Jurkat, Clone E6-1 (cell line): ENCODE measurements around the gene TUBGCP2.
"Not testable (repeated sequence)": the region's sequence is repeated elsewhere in the genome, so short reads cannot be mapped to it uniquely, and the experiment has no call there.

Experiments
- DNase-seq: peaks from one replicate; pipeline ENCODE4 v3.0.0-alpha.2; 2011; ENCODE audit warnings: low read depth, low spot score
- H3K4me3 ChIP-seq: 2 replicates; pipeline ENCODE4 v1.5.1; 2011; ENCODE audit warnings: mild to moderate bottlenecking, low read length, control low read depth, moderate library complexity

TUBGCP2 gene

GRCh38 chr10:133239990-133240389 lies 68.7 kb downstream of the TUBGCP2 start:
- DNase-seq: no peak
- H3K4me3 ChIP-seq: no peak overlapping the region

GRCh38 chr10:133238466-133238804 lies 70.2 kb downstream of the TUBGCP2 start:
- H3K4me3 ChIP-seq: no peak overlapping the region
- DNase-seq: no peak

- H3K4me3 ChIP-seq: no peak within 1 kb of the TSS
- no peak for DNase-seq
Measured at GRCh38 chr10:133237588-133238465, 70.8 kb downstream of the TUBGCP2 start, which contains the start of gene VENTX. VENTX (plus strand) TSS chr10:133237855; CDS start chr10:133237915, 60 bp downstream.

- H3K4me3 ChIP-seq: no peak overlapping the region
- no peak for DNase-seq
Measured at GRCh38 chr10:133237241-133237587, 71.5 kb downstream of the TUBGCP2 start.

GRCh38 chr10:133236401-133237240 lies 72.1 kb downstream of the TUBGCP2 start:
- no peak for DNase-seq
- no peak overlapping the region for H3K4me3 ChIP-seq

GRCh38 chr10:133235932-133236331 lies 72.7 kb downstream of the TUBGCP2 start:
- H3K4me3 ChIP-seq: no peak overlapping the region
- DNase-seq: no peak

- no peak for DNase-seq
- no peak overlapping the region for H3K4me3 ChIP-seq
Measured at GRCh38 chr10:133235265-133235855, 73.3 kb downstream of the TUBGCP2 start.

- H3K4me3 ChIP-seq, DNase-seq: not testable (repeated sequence)
Measured at GRCh38 chr10:133234796-133235195, 73.9 kb downstream of the TUBGCP2 start.

GRCh38 chr10:133231946-133232574 lies 76.6 kb downstream of the TUBGCP2 start:
- no peak for DNase-seq
- H3K4me3 ChIP-seq: no peak overlapping the region

GRCh38 chr10:133231244-133231945 lies 77.3 kb downstream of the TUBGCP2 start:
- H3K4me3 ChIP-seq: no peak overlapping the region
- DNase-seq: no peak

GRCh38 chr10:133230387-133231195 lies 78.1 kb downstream of the TUBGCP2 start:
- no peak overlapping the region for H3K4me3 ChIP-seq

GRCh38 chr10:133230044-133230361 lies 78.7 kb downstream of the TUBGCP2 start, which contains the start of gene UTF1:
UTF1 (plus strand) TSS chr10:133230217; CDS start chr10:133230289, 72 bp downstream.
- H3K4me3 ChIP-seq: no peak within 1 kb of the TSS
- no peak for DNase-seq

More at GRCh38 chr10:133230387-133231195, 78.1 kb downstream of the TUBGCP2 start:
- DNase-seq: no peak

- H3K4me3 ChIP-seq: no peak overlapping the region
- DNase-seq: no peak
Measured at GRCh38 chr10:133229265-133230043, 79.2 kb downstream of the TUBGCP2 start.
